ENCODE data around the gene CNNM3. TPM values are rescaled to one million over a fixed set of nuclear protein-coding genes. Genes with fewer than 3 reads are reported as not detected.

Gene CNNM3
- total RNA-seq, 1 donor from 2014 or later: 5.6 TPM

- Histone ChIP-seq H3K36me3 (ENCODE audit: insufficient read depth, low read length) (peaks cover 7% of the 10 kb centered on the region), H3K9ac (ENCODE audit: low read length) (no peak overlapping the region), H3K4me2 (ENCODE audit: low read length) (no peak overlapping the region), H3K27ac (ENCODE audit: low read depth, low read length) (no peak overlapping the region), H3K9me3 (ENCODE audit: insufficient read depth, low read depth, low read length) (no peaks in the 10 kb centered on the region), H4K20me1 (ENCODE audit: insufficient read depth, low read length) (no peaks in the 10 kb centered on the region), H3K79me2 (ENCODE audit: insufficient read depth, low read length) (no peaks in the 10 kb centered on the region), H3K27me3 (ENCODE audit: insufficient read depth, low read length) (no peaks in the 10 kb centered on the region), H2AFZ (ENCODE audit: low read depth, low read length) (no peak overlapping the region), H3K4me3 (ENCODE audit: insufficient read depth, low read depth, low read length) (no peak overlapping the region), H3K4me1 (ENCODE audit: insufficient read depth, low read length) (no peaks in the 10 kb centered on the region)
- H3K27ac Mint-ChIP-seq (ENCODE audit: unreplicated experiment): no peak overlapping the region
- DNase-seq (ENCODE audit: low read depth) (no peak), FAIRE-seq (no peak)
- no peaks in the 10 kb centered on the region for H3K27me3 Mint-ChIP-seq (ENCODE audit: low read depth, unreplicated experiment)
- no peak overlapping the region for H3K4me3 Mint-ChIP-seq (ENCODE audit: unreplicated experiment)
- TF ChIP-seq EZH2 (IDR thresholded peaks at IDR 0.05; ENCODE audit: insufficient read depth, low read length) (no peak), CTCF (IDR thresholded peaks at IDR 0.05; ENCODE audit: insufficient read depth, low read depth, low read length) (no peak)
- H3K4me1 Mint-ChIP-seq (ENCODE audit: low read depth, unreplicated experiment): no peaks in the 10 kb centered on the region
- peaks cover 7% of the 10 kb centered on the region for H3K36me3 Mint-ChIP-seq (ENCODE audit: low read depth, unreplicated experiment)
- no peaks in the 10 kb centered on the region for H3K9me3 Mint-ChIP-seq (ENCODE audit: unreplicated experiment)
Measured at GRCh38 chr2:96846825-96847224, 30.8 kb downstream of the CNNM3 start.

- no peak for TF ChIP-seq CTCF (IDR thresholded peaks at IDR 0.05; ENCODE audit: insufficient read depth, low read depth, low read length)
- no peak for TF ChIP-seq EZH2 (IDR thresholded peaks at IDR 0.05; ENCODE audit: insufficient read depth, low read length)
- H2AFZ ChIP-seq (ENCODE audit: low read depth, low read length): no peak overlapping the region
- H3K79me2 ChIP-seq (ENCODE audit: insufficient read depth, low read length): no peaks in the 10 kb centered on the region
- Mint-ChIP-seq H3K27me3 (ENCODE audit: low read depth, unreplicated experiment) (no peaks in the 10 kb centered on the region), H3K9me3 (ENCODE audit: unreplicated experiment) (no peaks in the 10 kb centered on the region), H3K27ac (ENCODE audit: unreplicated experiment) (no peak overlapping the region), H3K4me3 (ENCODE audit: unreplicated experiment) (no peak overlapping the region), H3K4me1 (ENCODE audit: low read depth, unreplicated experiment) (no peaks in the 10 kb centered on the region), H3K36me3 (ENCODE audit: low read depth, unreplicated experiment) (peaks cover 7% of the 10 kb centered on the region)
- H3K9me3 ChIP-seq (ENCODE audit: insufficient read depth, low read depth, low read length): no peaks in the 10 kb centered on the region
- no peak overlapping the region for H3K4me2 ChIP-seq (ENCODE audit: low read length)
- H3K9ac ChIP-seq (ENCODE audit: low read length): no peak overlapping the region
- no peak overlapping the region for H3K27ac ChIP-seq (ENCODE audit: low read depth, low read length)
- H3K4me1 ChIP-seq (ENCODE audit: insufficient read depth, low read length): no peaks in the 10 kb centered on the region
- no peaks in the 10 kb centered on the region for H3K27me3 ChIP-seq (ENCODE audit: insufficient read depth, low read length)
- H3K4me3 ChIP-seq (ENCODE audit: insufficient read depth, low read depth, low read length): no peak overlapping the region
- H4K20me1 ChIP-seq (ENCODE audit: insufficient read depth, low read length): no peaks in the 10 kb centered on the region
- DNase-seq (ENCODE audit: low read depth) (no peak), FAIRE-seq (no peak)
- H3K36me3 ChIP-seq (ENCODE audit: insufficient read depth, low read length): peaks cover 7% of the 10 kb centered on the region
Measured at GRCh38 chr2:96847586-96847985, 31.5 kb downstream of the CNNM3 start.

- Mint-ChIP-seq H3K27ac (ENCODE audit: unreplicated experiment) (no peak overlapping the region), H3K4me1 (ENCODE audit: low read depth, unreplicated experiment) (no peaks in the 10 kb centered on the region), H3K36me3 (ENCODE audit: low read depth, unreplicated experiment) (peaks cover 5% of the 10 kb centered on the region), H3K9me3 (ENCODE audit: unreplicated experiment) (no peaks in the 10 kb centered on the region), H3K27me3 (ENCODE audit: low read depth, unreplicated experiment) (no peaks in the 10 kb centered on the region), H3K4me3 (ENCODE audit: unreplicated experiment) (no peak overlapping the region)
- no peaks in the 10 kb centered on the region for H4K20me1 ChIP-seq (ENCODE audit: insufficient read depth, low read length)
- no peaks in the 10 kb centered on the region for H3K9me3 ChIP-seq (ENCODE audit: insufficient read depth, low read depth, low read length)
- FAIRE-seq: no peak
- no peak overlapping the region for H3K27ac ChIP-seq (ENCODE audit: low read depth, low read length)
- peaks cover 7% of the 10 kb centered on the region for H3K36me3 ChIP-seq (ENCODE audit: insufficient read depth, low read length)
- no peak for TF ChIP-seq EZH2 (IDR thresholded peaks at IDR 0.05; ENCODE audit: insufficient read depth, low read length)
- no peak for TF ChIP-seq CTCF (IDR thresholded peaks at IDR 0.05; ENCODE audit: insufficient read depth, low read depth, low read length)
- H3K27me3 ChIP-seq (ENCODE audit: insufficient read depth, low read length): no peaks in the 10 kb centered on the region
- no peak for DNase-seq (ENCODE audit: low read depth)
- no peak overlapping the region for H2AFZ ChIP-seq (ENCODE audit: low read depth, low read length)
- no peak overlapping the region for H3K4me2 ChIP-seq (ENCODE audit: low read length)
- no peaks in the 10 kb centered on the region for H3K79me2 ChIP-seq (ENCODE audit: insufficient read depth, low read length)
- H3K4me1 ChIP-seq (ENCODE audit: insufficient read depth, low read length): no peaks in the 10 kb centered on the region
- H3K9ac ChIP-seq (ENCODE audit: low read length): no peak overlapping the region
- no peak overlapping the region for H3K4me3 ChIP-seq (ENCODE audit: insufficient read depth, low read depth, low read length)
Measured at GRCh38 chr2:96848264-96848663, 32.2 kb downstream of the CNNM3 start.

Measured in astrocyte (in vitro differentiated cells and primary cell).